Inferior parietal cortex (tissue), 1 donor: Measurements from ENCODE around the gene MKRN3.

Source experiments
- DNase-seq: peaks from one replicate; pipeline ENCODE4 v3.0.0-alpha.2; 2016; ENCODE audit errors: extremely low spot score

The MKRN3 gene

DNA sequence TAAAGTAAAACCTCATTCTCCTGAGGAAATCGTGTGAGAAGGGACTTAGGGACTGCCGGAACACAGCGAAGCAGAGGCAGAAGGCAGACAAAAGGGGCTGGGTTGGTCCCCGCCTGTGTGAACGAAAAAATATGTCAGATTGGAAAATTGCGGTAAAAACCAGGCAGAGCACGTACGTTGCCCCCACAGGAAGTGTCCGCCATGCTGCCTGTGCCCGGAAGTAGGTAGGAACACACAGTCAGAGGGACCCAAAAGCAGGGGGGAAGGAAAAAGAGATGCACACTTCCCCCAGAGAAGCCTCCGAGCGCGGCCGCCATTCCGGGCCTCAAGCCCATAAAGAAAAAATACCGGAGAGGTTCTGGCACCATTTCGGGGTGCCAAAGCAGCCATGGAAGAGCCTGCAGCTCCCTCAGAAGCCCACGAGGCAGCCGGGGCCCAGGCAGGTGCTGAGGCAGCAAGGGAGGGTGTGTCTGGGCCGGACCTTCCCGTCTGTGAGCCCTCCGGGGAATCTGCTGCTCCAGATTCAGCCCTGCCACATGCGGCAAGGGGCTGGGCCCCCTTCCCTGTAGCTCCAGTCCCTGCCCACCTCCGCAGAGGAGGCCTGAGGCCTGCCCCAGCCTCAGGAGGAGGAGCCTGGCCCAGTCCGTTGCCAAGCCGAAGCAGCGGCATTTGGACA, at the start of gene MKRN3:
MKRN3 (plus strand) TSS at position 280 of the 676 bp plus-strand sequence; CDS start at position 389, 109 bp downstream.
- peak; percentile 72 for DNase-seq

DNA sequence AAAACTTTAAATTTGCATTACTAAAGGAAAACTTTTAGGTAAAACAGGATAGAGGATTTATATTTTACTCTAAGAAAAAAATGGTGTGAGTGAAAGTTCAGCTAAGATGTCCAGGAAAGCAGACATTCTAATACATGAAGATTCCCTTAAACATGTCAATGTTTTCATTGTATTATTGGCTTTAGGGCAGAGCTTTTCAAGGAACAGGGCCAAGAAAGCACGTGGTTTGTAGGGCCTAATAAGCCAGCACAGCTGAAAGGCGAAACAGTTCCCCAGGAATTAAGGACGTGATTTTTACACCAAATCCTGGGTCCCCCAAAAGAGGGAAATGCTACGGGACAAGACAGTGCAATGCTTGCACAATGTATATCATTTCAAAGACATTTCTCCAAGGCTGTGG, 48.6 kb upstream of the MKRN3 start:
- peak; percentile 53 for DNase-seq

DNA sequence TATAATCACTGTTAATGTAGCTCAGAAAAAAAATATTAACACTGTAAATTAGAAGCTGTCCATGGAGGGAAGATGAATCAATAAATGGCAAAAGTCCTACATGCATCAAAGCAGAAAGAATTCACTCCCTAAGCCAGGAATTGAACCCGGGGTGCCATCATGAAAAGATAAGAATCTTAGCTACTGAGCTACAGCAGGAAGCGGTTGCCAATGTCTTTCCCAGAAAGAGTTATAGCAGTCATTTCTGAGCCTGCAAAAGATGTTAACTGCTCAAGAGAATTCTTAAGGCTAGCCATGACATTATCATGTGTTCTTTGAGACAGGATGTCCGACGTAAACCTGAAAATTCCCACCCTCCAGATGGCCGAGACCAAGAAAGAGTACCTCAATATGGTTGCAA, 47.4 kb upstream of the MKRN3 start:
- peak; percentile 36 for DNase-seq

DNA sequence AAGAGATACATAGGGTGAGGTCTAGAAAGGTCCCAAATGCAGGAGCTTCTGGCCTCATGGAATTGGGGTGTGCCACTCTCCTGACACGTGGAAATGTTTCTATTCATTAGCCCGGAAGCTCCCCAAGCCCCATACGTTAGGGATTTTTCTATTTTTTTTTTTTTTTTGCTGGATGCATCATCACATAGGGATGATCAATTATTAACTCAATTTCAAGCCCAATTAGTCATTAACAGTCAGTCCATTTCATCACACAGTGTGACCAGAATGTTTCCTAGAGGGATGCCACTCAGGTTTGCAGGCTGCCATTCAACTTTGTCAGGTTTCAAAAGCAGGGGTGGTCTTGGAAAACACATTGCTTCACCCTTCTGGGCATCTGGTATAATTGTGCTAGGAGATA, 40.7 kb upstream of the MKRN3 start:
- DNase-seq: no peak

DNA sequence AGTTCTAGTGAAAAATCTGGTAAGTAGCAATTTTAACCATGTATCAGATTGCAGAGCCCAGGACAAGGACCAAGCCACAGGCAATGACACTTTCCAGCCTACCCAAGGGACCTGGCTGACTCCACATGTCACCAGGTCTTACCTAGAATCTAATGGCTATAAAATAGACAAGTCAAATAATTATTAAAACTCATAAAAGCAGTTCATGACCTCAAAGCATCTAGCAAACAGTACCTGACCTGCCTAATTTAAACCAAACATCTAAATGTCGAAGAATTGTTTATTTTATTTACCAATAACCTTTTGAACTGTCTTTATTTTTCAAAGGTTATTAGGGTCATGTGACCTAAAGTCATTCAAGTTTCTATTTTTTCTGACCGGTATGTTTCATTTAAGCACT, 35.6 kb upstream of the MKRN3 start:
- DNase-seq: no peak

DNA sequence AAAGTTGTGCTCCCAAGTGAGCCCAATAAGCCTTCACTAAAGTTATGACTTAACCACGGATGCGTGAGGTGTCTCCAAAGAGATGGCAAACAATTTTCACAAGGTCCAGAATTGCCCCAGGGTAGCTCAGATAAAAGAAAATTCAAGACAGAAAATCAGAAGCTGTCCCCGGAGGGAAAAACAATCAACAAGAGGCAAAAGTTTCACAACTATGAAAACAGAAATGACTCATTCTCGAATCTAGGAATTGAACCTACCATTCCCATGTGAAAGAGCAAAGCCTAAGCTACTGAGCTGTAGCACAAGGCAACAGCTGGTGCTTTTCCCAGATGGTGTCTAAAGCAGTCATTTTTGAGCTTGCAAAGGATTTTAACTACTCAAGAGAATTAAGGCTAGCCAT, 33.5 kb upstream of the MKRN3 start:
- DNase-seq: peak; percentile 66

DNA sequence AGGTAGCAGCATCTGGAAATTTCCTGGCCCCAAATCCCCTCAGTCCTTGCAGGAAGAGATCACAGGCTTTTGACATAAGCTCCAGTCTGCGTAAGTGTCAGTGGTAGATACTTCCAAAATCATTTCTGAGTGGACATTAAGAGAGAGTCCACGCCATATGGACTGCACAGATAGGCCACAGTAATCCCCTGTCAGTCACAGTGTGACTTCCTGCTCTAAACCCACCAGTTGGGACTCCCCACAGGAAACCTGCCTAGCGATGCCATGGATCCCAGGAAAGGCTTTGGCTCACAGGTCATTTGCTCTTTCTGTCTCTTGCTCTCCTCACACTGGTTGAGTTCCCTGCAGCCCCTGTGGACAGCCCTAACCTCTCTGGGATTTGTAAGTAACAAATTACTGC, 28.8 kb upstream of the MKRN3 start:
- DNase-seq: no peak

DNA sequence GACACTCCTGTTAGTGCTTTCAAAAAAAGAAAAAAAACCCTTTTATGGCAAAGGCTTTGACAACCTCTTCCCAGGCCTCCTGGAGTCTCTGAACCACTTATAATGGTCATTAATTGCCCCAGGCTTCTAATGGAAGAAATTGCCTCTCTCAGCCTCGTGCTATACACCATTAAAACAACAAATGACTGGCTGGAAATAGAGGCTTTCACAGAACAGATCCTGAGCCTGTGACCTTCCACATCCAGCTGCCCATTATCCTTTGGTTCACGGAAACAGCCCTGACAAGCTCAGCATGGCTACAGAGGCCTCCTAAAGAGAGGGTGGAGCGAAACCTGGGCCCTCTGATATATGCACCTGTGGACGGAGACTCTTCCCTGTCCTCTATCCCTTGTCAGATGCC, 26.8 kb upstream of the MKRN3 start:
- no peak for DNase-seq

DNA sequence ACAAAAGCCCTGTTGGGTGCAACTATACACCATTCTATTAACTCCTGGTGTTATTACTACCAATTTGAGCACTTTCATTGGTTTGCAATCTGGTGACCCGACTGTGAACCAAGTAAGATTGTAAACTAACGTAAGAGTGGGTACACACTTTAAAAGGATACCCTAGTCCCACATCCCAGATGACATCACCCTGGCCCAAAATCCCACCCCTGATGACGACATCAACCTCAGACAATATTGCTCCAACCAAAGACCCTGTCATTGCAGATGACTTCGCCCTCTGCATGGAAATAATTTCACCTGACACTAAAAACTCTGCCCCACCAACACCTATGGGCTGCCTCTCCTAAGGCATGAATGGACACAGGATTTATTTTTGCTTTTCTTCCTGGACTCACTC, 25.6 kb upstream of the MKRN3 start:
- no peak for DNase-seq

DNA sequence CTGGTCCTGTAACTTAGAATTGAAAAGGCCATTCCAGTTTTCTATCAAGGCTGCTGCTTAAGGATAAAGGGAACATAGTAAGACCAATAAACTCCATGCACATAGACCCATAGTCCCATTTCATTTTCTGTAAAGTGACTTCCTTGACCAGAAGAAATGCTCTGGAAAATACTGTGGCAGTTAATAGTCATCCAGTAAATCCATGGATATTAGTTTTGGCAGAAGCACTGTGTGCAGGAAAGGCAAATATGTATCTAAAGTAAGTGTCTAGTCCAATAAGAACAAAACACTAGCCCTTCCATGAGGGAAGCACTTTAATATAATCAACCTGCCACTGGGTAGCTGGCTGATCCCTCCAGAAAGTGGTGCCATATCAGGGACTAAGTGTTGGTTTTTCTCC, 19.3 kb upstream of the MKRN3 start:
- no peak for DNase-seq

DNA sequence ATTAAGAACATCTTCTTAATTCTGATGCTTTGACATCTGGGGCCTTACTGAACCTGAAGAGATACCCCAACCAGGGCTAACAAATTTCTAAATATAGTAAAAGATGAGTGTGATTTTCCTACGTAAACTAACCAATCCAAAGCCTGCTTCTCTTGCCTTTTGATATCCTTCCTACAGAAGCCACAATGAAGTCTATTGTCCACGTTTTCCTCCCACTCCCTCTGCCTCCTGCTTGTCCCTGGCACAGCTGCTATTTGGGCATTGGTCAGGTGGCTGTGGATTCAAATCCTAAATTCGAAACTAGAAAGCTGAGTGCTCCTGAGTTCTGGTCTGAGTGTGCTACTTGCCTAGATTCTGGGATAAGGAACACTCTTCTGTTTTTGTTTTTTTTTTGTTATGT, 17.4 kb upstream of the MKRN3 start:
- peak; percentile 9 for DNase-seq

DNA sequence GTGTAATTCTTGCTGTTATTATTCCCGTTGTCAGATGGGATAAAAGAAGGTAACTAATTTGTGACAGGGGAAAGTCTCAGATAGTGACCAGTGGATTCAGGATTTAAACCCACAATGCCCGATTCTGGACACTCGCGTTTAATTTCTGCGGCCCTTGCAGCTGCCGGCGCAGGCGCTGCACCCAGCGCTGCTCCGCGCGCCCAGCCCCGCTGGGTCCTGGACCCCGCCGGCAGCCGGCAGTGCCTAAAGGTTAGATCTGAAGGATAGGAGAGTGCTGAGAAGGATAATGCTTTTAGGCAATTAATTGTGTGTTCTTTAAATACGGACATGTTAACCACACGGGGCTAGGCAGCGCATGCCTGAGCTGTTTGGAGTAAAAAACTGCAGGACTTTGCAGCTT, 3.6 kb upstream of the MKRN3 start:
- no peak for DNase-seq

DNA sequence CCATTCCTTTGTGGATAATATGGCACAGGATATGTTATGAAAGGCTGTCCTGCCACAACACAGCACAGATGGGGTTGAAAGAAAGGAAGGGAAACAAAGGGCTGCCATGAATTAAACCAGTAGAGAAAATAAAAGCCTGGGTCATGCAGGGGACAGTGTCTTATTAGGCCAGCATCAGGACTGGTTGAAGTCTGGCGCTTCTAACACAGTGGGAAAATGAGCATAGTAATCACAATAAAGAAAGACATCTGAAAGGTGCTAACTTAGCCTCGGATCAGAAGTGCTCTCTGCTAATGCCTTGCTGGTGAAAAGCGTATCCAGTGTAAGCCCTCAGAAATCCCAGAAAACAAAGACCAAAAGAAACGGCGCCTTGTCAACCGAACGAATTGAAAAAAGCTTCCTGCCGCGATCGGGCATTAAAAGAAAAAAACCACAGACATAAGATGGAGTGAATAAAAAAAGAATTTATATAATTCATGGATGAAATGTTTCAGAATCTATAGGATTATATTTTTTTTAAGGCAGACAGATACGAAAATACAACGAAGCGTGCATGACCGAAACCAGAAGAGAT, 566 bp upstream of the MKRN3 start:
- DNase-seq: peak; percentile 7

DNA sequence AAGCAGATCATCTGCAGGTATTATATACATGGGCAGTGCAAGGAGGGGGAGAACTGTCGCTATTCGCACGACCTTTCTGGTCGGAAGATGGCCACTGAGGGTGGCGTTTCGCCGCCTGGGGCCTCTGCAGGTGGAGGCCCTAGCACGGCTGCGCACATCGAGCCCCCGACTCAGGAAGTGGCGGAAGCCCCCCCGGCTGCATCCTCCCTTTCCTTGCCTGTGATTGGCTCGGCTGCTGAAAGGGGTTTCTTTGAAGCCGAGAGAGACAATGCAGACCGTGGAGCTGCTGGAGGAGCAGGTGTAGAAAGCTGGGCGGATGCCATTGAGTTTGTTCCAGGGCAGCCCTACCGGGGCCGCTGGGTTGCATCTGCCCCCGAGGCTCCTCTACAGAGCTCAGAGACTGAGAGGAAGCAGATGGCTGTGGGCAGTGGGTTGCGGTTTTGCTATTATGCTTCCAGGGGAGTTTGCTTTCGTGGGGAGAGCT, 639 bp downstream of the MKRN3 start:
- peak; percentile 20 for DNase-seq

DNA sequence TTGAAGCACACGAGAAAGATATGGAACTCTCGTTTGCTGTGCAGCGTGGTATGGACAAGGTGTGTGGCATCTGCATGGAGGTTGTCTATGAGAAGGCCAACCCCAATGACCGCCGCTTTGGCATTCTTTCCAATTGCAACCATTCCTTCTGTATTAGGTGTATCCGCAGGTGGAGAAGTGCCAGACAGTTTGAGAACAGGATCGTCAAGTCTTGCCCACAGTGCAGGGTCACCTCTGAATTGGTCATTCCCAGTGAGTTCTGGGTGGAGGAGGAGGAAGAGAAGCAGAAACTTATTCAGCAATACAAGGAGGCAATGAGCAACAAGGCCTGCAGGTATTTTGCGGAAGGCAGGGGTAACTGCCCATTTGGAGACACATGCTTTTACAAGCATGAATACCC, 1.2 kb downstream of the MKRN3 start:
- no peak for DNase-seq

DNA sequence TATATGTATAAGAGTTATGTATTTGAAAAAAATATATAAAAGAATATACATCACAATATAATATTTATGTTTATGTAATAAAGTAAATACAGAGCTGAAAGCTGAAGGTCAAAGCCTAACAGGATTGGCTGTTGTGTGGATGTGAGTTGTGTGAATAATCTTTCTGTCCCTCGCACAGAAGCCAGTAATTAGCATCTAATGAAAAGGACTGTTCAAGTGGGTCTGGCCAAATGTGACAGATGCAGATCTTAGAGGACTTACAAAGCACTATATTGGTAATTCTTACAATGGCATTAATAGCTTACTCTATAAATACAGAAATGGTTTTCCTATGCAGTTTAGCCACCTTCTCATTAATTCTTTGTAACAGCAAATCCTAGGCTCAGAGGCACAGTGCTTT, 2.4 kb downstream of the MKRN3 start:
- DNase-seq: peak; percentile 57

DNA sequence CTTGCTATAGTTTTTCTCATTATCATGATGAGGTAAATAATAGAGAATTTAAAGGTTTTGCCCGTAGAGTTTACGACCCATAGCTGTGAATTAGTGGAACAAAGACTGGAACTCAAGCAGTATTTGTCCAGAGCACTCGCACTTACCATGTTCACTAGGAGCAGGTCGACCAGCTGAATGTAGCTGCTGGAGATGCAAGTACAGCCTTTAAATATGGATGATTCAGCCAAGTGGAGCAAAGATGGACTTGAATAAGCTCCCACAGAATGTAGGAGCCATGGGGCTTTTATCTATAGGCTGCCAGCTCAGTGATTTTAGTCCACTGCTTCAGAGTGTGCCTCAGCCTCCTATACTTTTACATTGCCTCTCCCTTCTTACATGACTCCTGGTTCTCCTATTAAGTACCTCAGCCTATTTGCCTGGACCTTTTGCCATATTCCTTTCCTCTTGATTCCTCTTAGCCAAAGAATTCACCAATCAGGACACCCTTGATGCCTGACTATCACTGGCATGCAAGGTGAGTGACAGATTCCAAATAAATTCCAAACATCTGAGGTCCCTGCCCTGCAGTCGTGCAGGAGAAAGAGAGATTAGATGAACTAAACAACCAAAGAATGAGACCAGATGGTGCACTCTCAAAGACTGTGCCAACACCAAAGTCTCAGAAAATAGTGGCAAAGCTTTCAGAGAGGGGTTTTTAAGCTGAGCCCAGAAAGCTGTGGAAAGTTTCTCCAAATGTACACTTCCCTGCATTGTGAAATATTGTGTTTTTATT, 3.9 kb downstream of the MKRN3 start:
- no peak for DNase-seq

DNA sequence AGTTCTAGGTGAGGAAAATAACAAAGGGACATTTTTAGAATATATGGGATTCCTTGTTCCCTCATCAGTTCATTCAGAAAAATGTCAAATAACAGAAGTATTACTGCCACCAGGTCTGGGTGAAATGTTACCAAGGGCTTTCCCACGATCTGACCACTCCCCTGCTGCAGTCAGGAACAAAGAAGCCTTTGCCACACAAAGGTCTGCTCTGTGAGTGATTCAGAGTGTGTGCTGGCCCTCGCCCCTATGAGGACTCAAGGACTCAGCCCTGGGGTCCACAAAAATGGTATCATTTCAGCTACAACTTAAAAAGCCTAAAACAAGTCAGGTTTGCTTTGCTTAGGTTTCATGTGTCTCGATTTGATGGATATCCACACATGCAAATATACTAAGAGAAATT, 5.0 kb downstream of the MKRN3 start:
- peak; percentile 32 for DNase-seq

DNA sequence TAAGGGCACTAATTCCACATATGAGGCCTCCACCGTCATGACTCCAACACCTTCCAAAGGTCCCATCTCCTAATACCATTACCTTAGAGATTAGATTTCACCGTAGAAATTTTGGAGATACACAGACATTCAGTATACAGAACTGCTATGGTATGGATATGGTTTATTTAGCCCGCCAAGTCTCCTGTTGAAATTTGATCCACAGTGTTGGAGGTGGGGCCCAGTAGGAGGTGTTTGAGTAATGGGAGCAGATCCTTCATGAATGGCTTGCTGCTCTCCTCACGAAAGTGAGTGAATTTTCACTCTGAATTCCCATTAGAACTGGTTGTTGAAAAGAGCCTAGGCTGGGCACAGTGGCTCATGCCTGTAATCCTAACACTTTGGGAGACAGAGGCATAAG, 7.4 kb downstream of the MKRN3 start:
- no peak for DNase-seq

DNA sequence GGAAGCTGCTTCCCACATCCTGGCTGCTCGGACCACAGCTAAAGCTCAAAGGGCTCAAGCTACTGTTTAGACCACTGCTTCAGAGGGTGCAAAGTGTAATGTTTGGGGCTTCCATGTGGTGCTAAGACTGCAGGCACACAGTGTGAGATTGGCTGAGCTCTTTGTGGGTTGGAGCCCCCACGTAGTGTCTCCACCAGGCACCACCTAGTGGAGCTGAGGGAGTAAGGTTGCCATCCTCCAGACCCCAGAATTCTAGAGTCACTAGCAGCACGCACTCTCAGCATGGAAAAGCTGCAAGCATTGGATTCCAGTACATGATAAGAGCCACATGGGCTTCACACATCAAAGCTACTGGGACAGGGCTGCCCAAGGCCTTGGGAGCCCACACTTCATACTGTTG, 9.3 kb downstream of the MKRN3 start:
- DNase-seq: no peak

DNA sequence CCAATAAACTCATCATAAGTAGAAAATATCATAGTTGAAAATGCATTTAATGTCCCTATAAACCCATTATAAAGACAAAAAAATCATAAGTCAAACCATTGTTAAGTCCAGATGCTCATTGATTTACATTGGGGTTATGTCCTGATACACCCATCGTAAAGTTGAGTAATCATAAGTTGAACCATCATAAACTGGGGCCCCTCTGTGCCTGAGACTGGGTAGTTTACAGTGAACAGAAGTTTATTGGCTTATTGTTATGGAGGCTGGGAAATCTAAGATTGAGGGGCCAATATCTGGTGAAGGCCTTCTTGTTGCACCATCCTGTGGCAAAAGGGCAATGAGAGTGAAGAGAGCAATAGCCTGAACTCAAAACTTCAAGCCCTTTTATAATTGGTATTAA, 10.6 kb downstream of the MKRN3 start:
- no peak for DNase-seq

DNA sequence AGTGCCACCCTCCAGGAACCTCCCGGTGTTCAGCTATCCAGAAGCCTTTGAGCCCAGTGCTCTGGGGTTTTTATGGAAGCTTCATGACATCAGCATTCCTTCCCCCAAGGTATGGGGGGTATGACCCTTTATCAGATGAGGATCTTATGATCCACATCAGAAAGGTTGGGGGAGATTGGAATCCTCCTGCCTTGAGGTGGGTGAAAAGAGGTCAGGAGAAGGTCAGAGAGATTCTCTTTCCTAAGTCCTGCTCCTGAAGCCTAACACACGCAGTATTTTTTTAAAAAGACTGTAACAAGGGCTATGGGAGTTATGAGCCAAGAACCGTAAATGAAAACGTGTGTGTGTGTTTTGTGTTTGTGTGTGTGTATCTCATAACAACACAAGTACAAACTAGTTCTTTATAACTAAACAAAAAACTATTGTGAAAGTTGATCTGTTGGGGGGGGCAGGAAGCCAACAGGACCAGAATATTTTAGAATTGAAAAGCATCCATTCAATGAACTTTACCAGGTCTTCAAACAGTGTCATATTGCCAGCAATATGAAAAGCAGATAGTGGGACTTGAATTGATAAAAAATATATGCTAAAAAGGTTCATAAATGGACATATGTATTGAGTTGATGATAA, 13.2 kb downstream of the MKRN3 start:
- no peak for DNase-seq

DNA sequence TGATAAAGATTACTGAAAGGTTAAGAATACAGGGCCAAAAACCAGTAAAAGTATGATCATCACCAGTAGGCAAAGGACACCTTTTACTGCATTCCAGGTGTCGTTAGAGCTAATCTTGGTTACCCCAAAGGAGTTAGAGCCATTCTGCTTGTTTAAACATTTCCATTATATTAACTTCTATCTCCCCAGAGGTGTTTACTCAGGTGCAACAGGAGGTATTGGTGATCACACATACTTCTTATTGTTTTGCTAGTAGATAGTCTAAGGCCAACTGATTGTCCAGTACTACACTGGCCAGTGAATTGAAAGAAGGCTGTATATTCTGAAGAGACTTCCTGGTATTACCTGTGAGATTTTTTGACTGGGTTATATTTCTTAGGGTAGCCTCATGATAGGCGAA, 22.8 kb downstream of the MKRN3 start:
- DNase-seq: no peak
